ENCODE data around the gene NACAD. TPM values are rescaled to one million over a fixed set of nuclear protein-coding genes. Genes with fewer than 3 reads are reported as not detected.

The NACAD gene
- polyA plus RNA-seq, 1 donor = 7.2 TPM

GRCh38 chr7:45103958-45104843 is 15.4 kb upstream of the NACAD start:
- H3K9me3 ChIP-seq (ENCODE audit: control insufficient read depth, low read depth, low read length) = no peaks in the 10 kb centered on the region
- no peak overlapping the region for H3K27ac ChIP-seq (ENCODE audit: low read length)
- H3K36me3 ChIP-seq (ENCODE audit: control insufficient read depth, insufficient read depth, low read length) = peaks cover 96% of the 10 kb centered on the region
- no peaks in the 10 kb centered on the region for H3K27me3 ChIP-seq (ENCODE audit: control insufficient read depth, insufficient read depth, low read length)
- WGBS (ENCODE audit: insufficient coverage, low lambda C conversion rate) = no CpG with 5 or more reads among the region's 17 CpGs
- H3K4me3 ChIP-seq (ENCODE audit: low read length) = no peak overlapping the region
- H3K4me1 ChIP-seq (ENCODE audit: control insufficient read depth, insufficient read depth, low read length) = peaks cover 3% of the 10 kb centered on the region
- DNase-seq = no peak

- Histone ChIP-seq H3K27me3 (ENCODE audit: control insufficient read depth, insufficient read depth, low read length) (no peaks in the 10 kb centered on the region), H3K4me1 (ENCODE audit: control insufficient read depth, insufficient read depth, low read length) (no peaks in the 10 kb centered on the region), H3K27ac (ENCODE audit: low read length) (no peak overlapping the region), H3K36me3 (ENCODE audit: control insufficient read depth, insufficient read depth, low read length) (peaks cover 87% of the 10 kb centered on the region), H3K4me3 (ENCODE audit: low read length) (no peak overlapping the region), H3K9me3 (ENCODE audit: control insufficient read depth, low read depth, low read length) (no peaks in the 10 kb centered on the region)
- no peak for DNase-seq
- WGBS (ENCODE audit: insufficient coverage, low lambda C conversion rate) = no CpG with 5 or more reads among the region's 14 CpGs
Observed at GRCh38 chr7:45102785-45103712, 14.3 kb upstream of the NACAD start.

GRCh38 chr7:45101748-45102147 is 13.0 kb upstream of the NACAD start:
- Histone ChIP-seq H3K27ac (ENCODE audit: low read length) (no peak overlapping the region), H3K4me1 (ENCODE audit: control insufficient read depth, insufficient read depth, low read length) (no peaks in the 10 kb centered on the region), H3K9me3 (ENCODE audit: control insufficient read depth, low read depth, low read length) (no peaks in the 10 kb centered on the region), H3K4me3 (ENCODE audit: low read length) (no peak overlapping the region), H3K36me3 (ENCODE audit: control insufficient read depth, insufficient read depth, low read length) (peaks cover 77% of the 10 kb centered on the region), H3K27me3 (ENCODE audit: control insufficient read depth, insufficient read depth, low read length) (no peaks in the 10 kb centered on the region)
- no peak for DNase-seq
- WGBS (ENCODE audit: insufficient coverage, low lambda C conversion rate) = no CpG with 5 or more reads among the region's 12 CpGs

DNA sequence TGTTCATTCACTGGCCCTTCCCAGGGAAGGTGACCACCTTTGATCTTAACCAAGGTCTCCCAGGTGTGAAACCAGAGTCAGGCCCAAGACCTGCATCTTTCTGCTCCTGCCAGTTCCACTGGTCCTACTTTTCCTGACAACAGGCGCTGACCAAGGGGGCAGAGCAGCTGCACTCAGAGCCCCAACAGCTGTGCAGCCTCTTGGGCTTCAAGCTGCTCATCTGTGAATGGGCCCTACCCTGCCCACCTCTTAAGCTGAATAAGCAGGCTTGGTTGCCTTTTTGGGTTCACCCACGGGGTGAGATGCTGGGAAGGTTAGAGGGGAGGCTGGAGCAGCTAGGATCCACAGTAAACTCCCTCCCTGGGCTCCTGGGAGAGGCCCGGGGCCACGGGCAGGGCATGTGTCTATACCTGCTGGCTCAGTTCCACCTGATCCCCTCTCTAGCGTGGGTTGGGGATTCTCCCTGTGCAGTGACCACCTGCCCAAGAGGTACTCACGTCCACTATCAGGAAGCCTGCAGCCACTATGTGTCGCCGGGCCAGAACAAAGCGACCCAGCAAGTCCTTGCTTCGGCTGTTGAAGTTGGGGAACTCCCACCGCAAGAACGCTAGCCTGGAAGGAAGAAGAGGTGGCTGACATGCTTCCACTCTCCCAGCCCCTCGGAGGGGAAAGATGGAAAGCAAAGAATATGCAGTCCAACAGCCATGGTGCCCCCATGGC is 12.2 kb upstream of the NACAD start:
- no CpG with 5 or more reads among the region's 13 CpGs for WGBS (ENCODE audit: insufficient coverage, low lambda C conversion rate)
- Histone ChIP-seq H3K4me3 (ENCODE audit: low read length) (no peak overlapping the region), H3K9me3 (ENCODE audit: control insufficient read depth, low read depth, low read length) (no peaks in the 10 kb centered on the region), H3K36me3 (ENCODE audit: control insufficient read depth, insufficient read depth, low read length) (peaks cover 69% of the 10 kb centered on the region), H3K27me3 (ENCODE audit: control insufficient read depth, insufficient read depth, low read length) (no peaks in the 10 kb centered on the region), H3K4me1 (ENCODE audit: control insufficient read depth, insufficient read depth, low read length) (no peaks in the 10 kb centered on the region), H3K27ac (ENCODE audit: low read length) (no peak overlapping the region)
- DNase-seq = no peak

DNA sequence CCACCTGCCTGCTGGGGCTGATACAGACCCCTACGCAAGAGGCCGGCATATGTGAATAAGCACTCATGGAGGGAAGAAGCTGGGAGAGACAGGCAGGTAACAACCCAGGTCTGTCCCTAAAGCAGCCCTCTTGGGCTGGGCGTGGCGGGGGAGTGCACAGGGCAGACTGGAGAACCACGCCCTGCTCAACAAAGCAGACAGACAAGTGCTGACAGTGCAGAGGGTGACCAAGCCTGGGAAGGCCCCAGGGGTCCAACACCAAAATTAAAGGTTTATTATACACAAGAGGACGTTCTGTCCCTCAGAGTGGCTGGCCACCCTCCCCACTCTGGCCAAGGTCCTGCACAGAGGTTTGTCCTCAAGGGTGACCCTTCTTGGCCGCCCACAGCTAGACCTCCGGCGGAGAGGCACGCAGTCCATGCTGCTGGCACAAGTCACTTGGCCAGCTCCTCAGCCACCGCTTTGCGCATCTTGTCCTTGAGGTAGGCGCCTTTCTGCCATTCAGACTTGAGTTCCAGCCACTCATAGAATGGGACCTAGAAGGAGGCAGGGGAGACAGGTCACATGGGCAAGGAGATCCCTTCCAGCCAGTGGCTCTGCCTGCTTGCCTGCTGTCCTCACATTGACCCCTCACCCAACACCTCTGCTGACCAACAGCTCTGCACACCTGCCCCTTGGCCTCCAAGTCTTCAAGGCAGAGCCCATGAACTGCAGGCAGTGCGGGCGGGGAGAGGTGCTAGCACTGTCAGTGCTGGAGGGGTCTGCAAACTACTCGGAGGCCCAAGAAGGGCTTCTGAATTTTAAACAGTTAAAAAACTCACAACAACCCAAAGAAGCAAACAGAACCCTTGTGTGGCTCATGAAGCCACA is 11.4 kb upstream of the NACAD start:
- no peaks in the 10 kb centered on the region for H3K27me3 ChIP-seq (ENCODE audit: control insufficient read depth, insufficient read depth, low read length)
- no peak for DNase-seq
- WGBS (ENCODE audit: insufficient coverage, low lambda C conversion rate) = no CpG with 5 or more reads among the region's 16 CpGs
- peaks cover 61% of the 10 kb centered on the region for H3K36me3 ChIP-seq (ENCODE audit: control insufficient read depth, insufficient read depth, low read length)
- H3K9me3 ChIP-seq (ENCODE audit: control insufficient read depth, low read depth, low read length) = no peaks in the 10 kb centered on the region
- no peak overlapping the region for H3K4me3 ChIP-seq (ENCODE audit: low read length)
- no peak overlapping the region for H3K27ac ChIP-seq (ENCODE audit: low read length)
- H3K4me1 ChIP-seq (ENCODE audit: control insufficient read depth, insufficient read depth, low read length) = no peaks in the 10 kb centered on the region

DNA sequence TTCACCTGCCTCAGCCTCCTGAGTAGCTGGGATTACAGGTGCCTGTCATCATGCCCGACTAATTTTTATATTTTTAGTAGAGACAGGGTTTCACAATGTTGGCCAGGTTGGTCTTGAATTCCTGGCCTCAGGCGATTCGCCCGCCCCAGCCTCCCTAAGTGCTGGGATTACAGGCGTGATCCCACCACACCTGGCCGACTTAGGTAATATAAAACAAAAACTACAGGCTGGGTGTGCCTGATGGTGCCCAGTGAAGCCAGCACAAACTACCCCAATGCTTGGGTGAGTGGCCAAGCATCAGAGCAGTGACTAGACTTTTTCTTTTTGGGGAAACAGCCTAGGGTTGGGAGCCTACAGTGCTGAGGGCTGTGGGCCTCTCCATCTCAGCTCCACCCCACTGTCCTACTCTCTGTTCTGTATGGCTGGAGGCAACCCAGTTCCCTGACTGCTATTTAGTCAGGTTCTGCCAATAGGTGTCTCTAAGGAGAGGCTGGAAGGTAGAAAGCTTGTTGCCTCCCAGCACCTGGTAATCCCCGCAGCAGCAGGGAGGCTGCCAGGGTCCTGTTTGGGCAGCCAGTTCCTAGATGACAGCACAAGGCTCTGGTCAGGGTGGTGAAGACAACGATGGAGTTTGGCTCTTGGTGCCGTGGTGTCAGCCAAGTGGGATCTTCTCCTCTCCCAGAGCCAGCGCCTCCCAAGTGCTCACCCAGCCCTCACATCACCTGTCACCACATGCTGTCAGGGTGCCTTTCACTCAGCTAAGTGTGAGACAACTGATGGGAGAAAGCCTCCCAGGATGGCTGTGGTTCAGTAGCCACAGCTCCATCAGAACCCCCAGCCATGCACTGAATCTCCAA is 10.4 kb upstream of the NACAD start:
- no peaks in the 10 kb centered on the region for H3K4me1 ChIP-seq (ENCODE audit: control insufficient read depth, insufficient read depth, low read length)
- WGBS (ENCODE audit: insufficient coverage, low lambda C conversion rate) = no CpG with 5 or more reads among the region's 10 CpGs
- H3K36me3 ChIP-seq (ENCODE audit: control insufficient read depth, insufficient read depth, low read length) = peaks cover 52% of the 10 kb centered on the region
- H3K27ac ChIP-seq (ENCODE audit: low read length) = no peak overlapping the region
- no peaks in the 10 kb centered on the region for H3K27me3 ChIP-seq (ENCODE audit: control insufficient read depth, insufficient read depth, low read length)
- DNase-seq = no peak
- H3K4me3 ChIP-seq (ENCODE audit: low read length) = no peak overlapping the region
- H3K9me3 ChIP-seq (ENCODE audit: control insufficient read depth, low read depth, low read length) = no peaks in the 10 kb centered on the region

GRCh38 chr7:45092931-45093235 is 4.1 kb upstream of the NACAD start:
- H3K27me3 ChIP-seq (ENCODE audit: control insufficient read depth, insufficient read depth, low read length) = peaks cover 14% of the 10 kb centered on the region
- peaks cover 2% of the 10 kb centered on the region for H3K4me1 ChIP-seq (ENCODE audit: control insufficient read depth, insufficient read depth, low read length)
- DNase-seq = no peak
- H3K36me3 ChIP-seq (ENCODE audit: control insufficient read depth, insufficient read depth, low read length) = no peaks in the 10 kb centered on the region
- H3K9me3 ChIP-seq (ENCODE audit: control insufficient read depth, low read depth, low read length) = no peaks in the 10 kb centered on the region
- no peak overlapping the region for H3K4me3 ChIP-seq (ENCODE audit: low read length)
- H3K27ac ChIP-seq (ENCODE audit: low read length) = no peak overlapping the region
- no CpG with 5 or more reads among the region's 3 CpGs for WGBS (ENCODE audit: insufficient coverage, low lambda C conversion rate)

DNA sequence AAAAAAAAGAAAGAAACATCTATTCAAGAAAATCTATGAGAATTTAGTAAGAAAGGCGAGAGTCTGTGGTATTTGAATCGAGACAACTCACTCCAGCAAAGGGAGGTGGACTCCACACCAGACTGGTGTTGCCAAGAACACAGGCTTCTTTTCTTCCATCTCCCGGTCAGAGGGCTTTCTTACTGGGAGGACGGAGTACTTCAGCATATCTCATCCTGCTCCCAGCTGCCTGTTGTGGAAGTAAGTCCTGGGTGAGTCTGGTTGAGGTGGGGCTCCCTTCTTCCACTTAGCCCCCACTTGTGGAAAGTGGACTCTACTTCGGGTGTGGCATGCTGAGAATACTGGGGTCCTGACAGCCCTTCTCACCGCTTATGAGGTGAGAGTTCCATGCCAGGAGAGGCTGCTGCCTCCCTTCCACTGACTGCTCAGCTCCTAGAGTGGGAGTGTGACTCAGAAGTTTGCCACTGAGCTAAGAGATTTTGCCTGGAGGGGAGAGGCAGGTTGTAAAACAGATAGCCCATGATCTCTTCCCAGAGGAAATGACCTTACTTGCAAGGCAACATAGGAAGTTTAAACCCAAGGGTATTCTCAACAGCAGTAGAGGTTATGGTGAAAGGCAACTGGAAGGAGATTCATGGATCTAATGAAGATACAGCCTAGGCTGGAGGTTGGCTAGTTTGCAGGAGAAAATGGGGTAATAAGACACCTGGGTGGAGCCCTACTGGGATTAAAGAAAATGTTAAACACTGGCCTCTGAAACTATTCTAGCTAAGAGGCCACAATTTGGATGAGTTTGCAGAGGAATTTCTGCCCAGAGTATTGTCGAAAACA is 3.5 kb upstream of the NACAD start:
- 61% methylated on average over 2 of the region's 7 CpGs for WGBS (ENCODE audit: insufficient coverage, low lambda C conversion rate)
- no peak for DNase-seq
- Histone ChIP-seq H3K4me3 (ENCODE audit: low read length) (no peak overlapping the region), H3K27ac (ENCODE audit: low read length) (no peak overlapping the region), H3K4me1 (ENCODE audit: control insufficient read depth, insufficient read depth, low read length) (peaks cover 3% of the 10 kb centered on the region), H3K36me3 (ENCODE audit: control insufficient read depth, insufficient read depth, low read length) (no peaks in the 10 kb centered on the region), H3K27me3 (ENCODE audit: control insufficient read depth, insufficient read depth, low read length) (peaks cover 15% of the 10 kb centered on the region), H3K9me3 (ENCODE audit: control insufficient read depth, low read depth, low read length) (no peaks in the 10 kb centered on the region)
